Breast epithelium (tissue), 4 donors: ENCODE measurements around the gene SLC4A4. TPM values are rescaled to one million over a fixed set of nuclear protein-coding genes. Genes with fewer than 3 reads are reported as not detected.

ENCODE experiments used
- DNase-seq, 2 donors: peaks; one replicate each; pipeline ENCODE4 v3.0.0-alpha.2; 2019; ENCODE audit warnings: low spot score in 2 of 2
- H3K27ac ChIP-seq, 2 donors: fragments of 200-600 bp; sonication (generic) in 1 of 2; one replicate each; pipeline ENCODE4 v1.5.1; 2016 to 2019; ENCODE audit warnings: mild to moderate bottlenecking in 1 of 2
- H3K27me3 ChIP-seq, 2 donors: fragments of 200-600 bp; sonication (generic) in 1 of 2; one replicate each; pipeline versions ENCODE4 v1.5.1 to v1.6.0; 2017 to 2019; ENCODE audit warnings: control low read depth in 1 of 2, mild to moderate bottlenecking in 1 of 2
- H3K36me3 ChIP-seq: fragments of 200-600 bp; one replicate; pipeline ENCODE4 v1.5.1; 2019
- H3K4me1 ChIP-seq, 2 donors: fragments of 200-600 bp; sonication (generic); one replicate each; pipeline ENCODE4 v1.5.1; 2016 to 2019; ENCODE audit warnings: control low read depth in 1 of 2
- H3K4me3 ChIP-seq, 3 donors: fragments of 200-600 bp; sonication (generic); 1 replicate in 2 of 3; 2 replicates in 1 of 3; pipeline ENCODE4 v1.5.1; 2016 to 2019; ENCODE audit warnings: mild to moderate bottlenecking in 3 of 3, moderate library complexity in 2 of 3
- H3K9me3 ChIP-seq, 2 donors: fragments of 200-600 bp; sonication (generic) in 1 of 2; one replicate each; pipeline ENCODE4 v1.5.1; 2016 to 2019; ENCODE audit warnings: control low read depth in 1 of 2
- POLR2A ChIP-seq: fragments of 450-650 bp; IDR thresholded peaks from one replicate; pipeline ENCODE4 v1.6.1; 2016; ENCODE audit warnings: antibody characterized with exemption, mild to moderate bottlenecking, moderate library complexity
- POLR2AphosphoS5 ChIP-seq, 3 donors: sonication (generic); formaldehyde crosslinking; IDR thresholded peaks; one replicate each; pipeline ENCODE4 v1.6.1; 2017; ENCODE audit warnings: antibody characterized with exemption in 3 of 3
- intact Hi-C: fragments of 100-400 bp; cut with DNase I; formaldehyde crosslinking; loops from one replicate; pipeline ENCODE4 v1.15.1; 2023; ENCODE audit warnings: low total_unique reads
- total RNA-seq, 3 donors: library from RNA; depleted of rRNA; stranded (reverse); fragments of >200 nt; gene quantifications; one replicate each; pipeline ENCODE4 v1.1.0, GENCODE V29; 2016
- TF ChIP-seq, protein P1 (sequence below), 3 donors: fragments of 450-650 bp; IDR thresholded peaks; one replicate each; pipeline ENCODE4 v1.5.1; 2016 to 2017; ENCODE audit warnings: antibody characterized with exemption in 3 of 3, mild to moderate bottlenecking in 3 of 3, moderate library complexity in 3 of 3

The SLC4A4 gene
- total RNA-seq, 3 donors from 2014 or later, result 1.3 to 6.7 (median 1.4) TPM

DNA sequence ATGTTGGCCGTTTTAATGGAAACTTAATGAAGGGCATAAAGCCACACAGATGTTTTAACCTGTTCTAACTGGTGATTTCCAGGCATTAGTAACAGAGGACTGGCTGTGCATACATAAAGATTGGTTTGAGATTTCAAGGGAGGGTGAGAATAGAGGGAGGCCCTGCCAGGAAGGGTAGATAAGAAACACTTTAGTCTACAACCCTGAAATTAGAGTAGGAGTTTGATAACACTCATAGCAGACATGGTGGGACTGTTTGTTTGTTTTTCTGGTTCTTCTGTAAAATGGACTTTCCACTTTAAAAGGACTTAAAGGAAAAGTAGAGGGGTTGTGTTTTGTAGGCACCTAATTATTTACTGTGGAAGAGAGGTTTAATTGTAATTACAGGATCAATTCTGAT is 16.2 kb downstream of the SLC4A4 start:
- Histone ChIP-seq H3K27ac (no peak overlapping the region), H3K9me3 (no peaks in the 10 kb centered on the region), H3K4me1 (no peaks in the 10 kb centered on the region), H3K36me3 (no peaks in the 10 kb centered on the region), H3K4me3 (no peak overlapping the region), H3K27me3 (no peaks in the 10 kb centered on the region)
- TF ChIP-seq POLR2A, result no peak
- no peak for DNase-seq
- intact Hi-C loops, result no loop called here

DNA sequence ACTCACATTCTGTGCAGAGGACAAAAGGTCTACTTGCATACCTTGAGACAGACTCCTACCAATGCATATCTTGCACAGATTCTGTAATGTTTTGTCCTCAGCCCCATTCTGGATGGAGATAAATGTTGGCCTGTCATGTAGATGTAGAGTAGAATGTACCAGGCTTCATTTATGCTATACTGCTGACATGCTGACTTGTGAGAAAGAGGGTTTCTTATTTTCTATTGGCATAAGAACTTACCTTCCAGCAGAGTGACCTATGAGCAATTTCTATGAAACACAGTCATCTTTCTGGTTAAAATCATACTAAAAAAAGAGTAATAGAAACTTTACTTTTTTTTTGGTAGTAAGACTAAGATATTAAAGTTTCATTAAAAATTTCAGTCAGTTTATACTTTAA is 17.2 kb downstream of the SLC4A4 start:
- TF ChIP-seq POLR2A, result no peak
- TF ChIP-seq, protein P1, sequence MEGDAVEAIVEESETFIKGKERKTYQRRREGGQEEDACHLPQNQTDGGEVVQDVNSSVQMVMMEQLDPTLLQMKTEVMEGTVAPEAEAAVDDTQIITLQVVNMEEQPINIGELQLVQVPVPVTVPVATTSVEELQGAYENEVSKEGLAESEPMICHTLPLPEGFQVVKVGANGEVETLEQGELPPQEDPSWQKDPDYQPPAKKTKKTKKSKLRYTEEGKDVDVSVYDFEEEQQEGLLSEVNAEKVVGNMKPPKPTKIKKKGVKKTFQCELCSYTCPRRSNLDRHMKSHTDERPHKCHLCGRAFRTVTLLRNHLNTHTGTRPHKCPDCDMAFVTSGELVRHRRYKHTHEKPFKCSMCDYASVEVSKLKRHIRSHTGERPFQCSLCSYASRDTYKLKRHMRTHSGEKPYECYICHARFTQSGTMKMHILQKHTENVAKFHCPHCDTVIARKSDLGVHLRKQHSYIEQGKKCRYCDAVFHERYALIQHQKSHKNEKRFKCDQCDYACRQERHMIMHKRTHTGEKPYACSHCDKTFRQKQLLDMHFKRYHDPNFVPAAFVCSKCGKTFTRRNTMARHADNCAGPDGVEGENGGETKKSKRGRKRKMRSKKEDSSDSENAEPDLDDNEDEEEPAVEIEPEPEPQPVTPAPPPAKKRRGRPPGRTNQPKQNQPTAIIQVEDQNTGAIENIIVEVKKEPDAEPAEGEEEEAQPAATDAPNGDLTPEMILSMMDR (IDR thresholded peaks at IDR 0.05), result no peak
- no peak for TF ChIP-seq POLR2AphosphoS5 (IDR thresholded peaks at IDR 0.05)
- H3K4me3 ChIP-seq, result no peak overlapping the region
- intact Hi-C loops, result no loop called here

DNA sequence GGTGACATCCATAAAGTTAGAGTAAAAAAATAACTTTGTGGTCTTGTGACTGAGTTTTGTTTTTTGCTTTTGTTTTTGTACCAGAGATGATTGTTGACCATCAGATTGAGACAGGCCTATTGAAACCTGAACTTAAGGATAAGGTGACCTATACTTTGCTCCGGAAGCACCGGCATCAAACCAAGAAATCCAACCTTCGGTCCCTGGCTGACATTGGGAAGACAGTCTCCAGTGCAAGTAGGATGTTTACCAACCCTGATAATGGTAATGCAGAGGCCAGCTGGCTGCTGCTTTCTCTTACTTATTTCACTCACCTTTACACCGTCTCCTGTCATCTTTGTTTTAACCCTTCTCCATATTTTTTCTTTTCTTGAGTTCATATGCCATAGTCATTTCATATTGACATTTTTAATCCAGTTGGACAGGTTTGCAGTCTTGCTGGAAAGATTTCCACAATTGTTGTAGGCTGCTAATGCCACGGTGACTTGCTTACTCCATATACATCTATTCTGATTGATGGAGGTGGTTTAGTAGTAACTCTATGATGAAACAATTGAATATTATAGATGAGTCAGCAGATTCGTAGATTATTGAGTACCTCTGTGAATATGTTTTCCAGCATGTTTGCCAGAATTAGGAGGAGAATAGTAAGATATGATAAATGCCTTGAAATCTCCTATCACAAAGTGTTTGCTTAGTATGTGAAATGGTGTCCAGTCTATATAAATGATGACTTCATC is 18.3 kb downstream of the SLC4A4 start:
- H3K27me3 ChIP-seq, result no peaks in the 10 kb centered on the region
- intact Hi-C loops, result no loop called here

More for the DNA sequence above, 17.2 kb downstream of the SLC4A4 start:
- Histone ChIP-seq H3K27ac (no peak overlapping the region), H3K4me1 (no peaks in the 10 kb centered on the region), H3K27me3 (no peaks in the 10 kb centered on the region), H3K9me3 (no peaks in the 10 kb centered on the region), H3K36me3 (no peaks in the 10 kb centered on the region)
- DNase-seq, result no peak

DNA sequence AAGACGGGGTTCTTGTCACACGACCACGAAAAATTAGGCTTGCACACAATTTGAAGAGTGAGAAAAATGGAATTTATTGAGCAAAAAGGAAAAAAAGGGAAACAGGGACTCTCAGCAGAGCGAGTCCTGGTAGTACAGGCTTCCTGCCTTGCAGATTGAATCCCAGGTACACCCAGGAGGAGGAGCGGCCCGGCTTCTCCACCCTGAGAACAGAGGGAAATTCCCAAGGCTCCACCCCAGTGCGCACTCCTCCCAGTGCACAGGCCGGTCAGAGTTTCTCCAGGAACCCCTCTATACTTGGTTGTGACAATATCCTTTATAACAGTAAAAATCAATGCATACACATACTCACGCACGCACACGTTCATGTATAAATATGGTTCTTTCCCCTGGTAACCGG is 22.0 kb downstream of the SLC4A4 start:
- no peak for TF ChIP-seq POLR2A
- TF ChIP-seq, protein P1 (IDR thresholded peaks at IDR 0.05), result no peak
- TF ChIP-seq POLR2AphosphoS5 (IDR thresholded peaks at IDR 0.05), result no peak
- intact Hi-C loops, result no loop called here
- H3K4me3 ChIP-seq, result no peak overlapping the region
- H3K27ac ChIP-seq, result no peak overlapping the region
- H3K27me3 ChIP-seq, result no peaks in the 10 kb centered on the region
- H3K4me1 ChIP-seq, result no peaks in the 10 kb centered on the region
- no peak for DNase-seq
- no peaks in the 10 kb centered on the region for H3K9me3 ChIP-seq
- H3K36me3 ChIP-seq, result no peaks in the 10 kb centered on the region

More for the DNA sequence above, 18.3 kb downstream of the SLC4A4 start:
- DNase-seq, result no peak
- Histone ChIP-seq H3K27ac (no peak overlapping the region), H3K36me3 (no peaks in the 10 kb centered on the region), H3K4me1 (no peaks in the 10 kb centered on the region), H3K9me3 (no peaks in the 10 kb centered on the region), H3K4me3 (no peak overlapping the region)
- TF ChIP-seq, protein P1 (IDR thresholded peaks at IDR 0.05), result no peak
- no peak for TF ChIP-seq POLR2A
- no peak for TF ChIP-seq POLR2AphosphoS5 (IDR thresholded peaks at IDR 0.05)

DNA sequence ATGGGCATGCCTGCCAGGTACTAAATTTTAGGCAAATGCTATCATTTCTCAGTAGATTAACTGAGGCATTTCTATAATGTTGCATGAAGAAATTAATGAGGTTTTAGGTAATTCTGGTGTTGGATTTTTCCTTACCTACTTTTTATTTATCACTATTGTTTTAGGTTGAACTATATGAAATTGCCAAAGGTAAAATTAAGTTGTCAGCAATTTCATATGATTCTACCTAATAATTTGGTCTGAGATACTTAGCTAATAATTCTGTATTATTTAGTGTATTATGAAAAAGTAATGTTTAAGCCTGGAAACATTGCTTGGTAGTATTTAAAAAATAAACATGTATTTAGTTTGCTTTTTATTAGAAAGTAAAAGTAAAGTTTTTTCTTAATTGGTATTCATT is 22.7 kb downstream of the SLC4A4 start:
- DNase-seq, result no peak
- no peak overlapping the region for H3K4me3 ChIP-seq
- H3K9me3 ChIP-seq, result no peaks in the 10 kb centered on the region
- intact Hi-C loops, result no loop called here
- TF ChIP-seq POLR2AphosphoS5 (IDR thresholded peaks at IDR 0.05), result no peak
- TF ChIP-seq, protein P1 (IDR thresholded peaks at IDR 0.05), result no peak
- no peaks in the 10 kb centered on the region for H3K36me3 ChIP-seq
- no peaks in the 10 kb centered on the region for H3K4me1 ChIP-seq
- no peak overlapping the region for H3K27ac ChIP-seq
- no peaks in the 10 kb centered on the region for H3K27me3 ChIP-seq
